22Rv1 (cell line): ENCODE results near the gene OR56A4.

Experiments used
- ZFX ChIP-seq: fragments of 450-650 bp; IDR thresholded peaks from 2 replicates; pipeline ENCODE4 v1.6.1; 2017; ENCODE audit warnings: antibody characterized with exemption, borderline replicate concordance
- TF ChIP-seq, protein P1 (sequence below): fragments of 450-650 bp; IDR thresholded peaks from 2 replicates; pipeline ENCODE4 v1.5.1; 2017; ENCODE audit warnings: mild to moderate bottlenecking

- TF ChIP-seq, protein P1, sequence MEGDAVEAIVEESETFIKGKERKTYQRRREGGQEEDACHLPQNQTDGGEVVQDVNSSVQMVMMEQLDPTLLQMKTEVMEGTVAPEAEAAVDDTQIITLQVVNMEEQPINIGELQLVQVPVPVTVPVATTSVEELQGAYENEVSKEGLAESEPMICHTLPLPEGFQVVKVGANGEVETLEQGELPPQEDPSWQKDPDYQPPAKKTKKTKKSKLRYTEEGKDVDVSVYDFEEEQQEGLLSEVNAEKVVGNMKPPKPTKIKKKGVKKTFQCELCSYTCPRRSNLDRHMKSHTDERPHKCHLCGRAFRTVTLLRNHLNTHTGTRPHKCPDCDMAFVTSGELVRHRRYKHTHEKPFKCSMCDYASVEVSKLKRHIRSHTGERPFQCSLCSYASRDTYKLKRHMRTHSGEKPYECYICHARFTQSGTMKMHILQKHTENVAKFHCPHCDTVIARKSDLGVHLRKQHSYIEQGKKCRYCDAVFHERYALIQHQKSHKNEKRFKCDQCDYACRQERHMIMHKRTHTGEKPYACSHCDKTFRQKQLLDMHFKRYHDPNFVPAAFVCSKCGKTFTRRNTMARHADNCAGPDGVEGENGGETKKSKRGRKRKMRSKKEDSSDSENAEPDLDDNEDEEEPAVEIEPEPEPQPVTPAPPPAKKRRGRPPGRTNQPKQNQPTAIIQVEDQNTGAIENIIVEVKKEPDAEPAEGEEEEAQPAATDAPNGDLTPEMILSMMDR: no peak
- no peak for TF ChIP-seq ZFX
Observed at GRCh38 chr11:5994791-5995190, 12.0 kb downstream of the OR56A4 start.
